ENCODE data around the gene NDUFA5. TPM values are rescaled to one million over a fixed set of nuclear protein-coding genes. Genes with fewer than 3 reads are reported as not detected.
"Not testable (repeated sequence)": the region's sequence is repeated elsewhere in the genome, so short reads cannot be mapped to it uniquely, and the experiment has no call there.

The NDUFA5 gene
- total RNA-seq, 4 donors from 2014 or later: 22.5 to 56.6 (median 33.5) TPM

GRCh38 chr7:123562121-123562520 is 4.5 kb upstream of the NDUFA5 start:
- no peak for TF ChIP-seq EP300 (IDR thresholded peaks at IDR 0.05)
- TF ChIP-seq CTCF (IDR thresholded peaks at IDR 0.05): no peak
- no peaks in the 10 kb centered on the region for H3K27me3 ChIP-seq
- peaks cover 0 to 8% (median 3%) of the 10 kb centered on the region in 4 donors for H3K4me1 ChIP-seq
- H3K27ac ChIP-seq: no peak overlapping the region
- H3K4me3 ChIP-seq: no peak overlapping the region
- no peaks in the 10 kb centered on the region for H3K36me3 ChIP-seq
- H3K9me3 ChIP-seq: no peaks in the 10 kb centered on the region
- no peak for DNase-seq (ENCODE audit: low spot score in 2 of 2)

- H3K4me1 ChIP-seq: peaks cover 0 to 43% (median 22%) of the 10 kb centered on the region in 4 donors
- H3K27me3 ChIP-seq: no peaks in the 10 kb centered on the region
- H3K36me3 ChIP-seq: peaks cover 0 to 4% (median 2%) of the 10 kb centered on the region in 3 donors
- H3K4me3 ChIP-seq: peak overlapping the region; percentile 65 to 96 (median 80)
- no peaks in the 10 kb centered on the region for H3K9me3 ChIP-seq
- DNase-seq (ENCODE audit: low spot score in 2 of 2): no peak
- WGBS, 2 donors: 39 to 46% methylated on average over 4 of the region's 4 CpGs
- TF ChIP-seq EP300 (IDR thresholded peaks at IDR 0.05) (no peak), POLR2A (IDR thresholded peaks at IDR 0.05) (no peak)
- peak overlapping the region; percentile 86 to 91 (median 88) for H3K27ac ChIP-seq
Observed at GRCh38 chr7:123558289-123558874, 764 bp upstream of the NDUFA5 start.

GRCh38 chr7:123557016-123557397 is 611 bp downstream of the NDUFA5 start:
- H3K9me3 ChIP-seq: no peaks in the 10 kb centered on the region
- H3K4me3 ChIP-seq: peak overlapping the region; percentile 65 to 96 (median 80)
- H3K27ac ChIP-seq: peak overlapping the region; percentile 86 to 91 (median 88)
- DNase-seq (ENCODE audit: low spot score in 2 of 2): no peak
- H3K36me3 ChIP-seq: peaks cover 0 to 16% (median 4%) of the 10 kb centered on the region in 3 donors
- peaks cover 0 to 47% (median 22%) of the 10 kb centered on the region in 4 donors for H3K4me1 ChIP-seq
- no peaks in the 10 kb centered on the region for H3K27me3 ChIP-seq
- no peak for TF ChIP-seq POLR2A (IDR thresholded peaks at IDR 0.05)
- TF ChIP-seq EP300 (IDR thresholded peaks at IDR 0.05): no peak
- TF ChIP-seq CTCF (IDR thresholded peaks at IDR 0.05): no peak
- WGBS, 2 donors: 3 to 4% methylated on average over 12 of the region's 12 CpGs

GRCh38 chr7:123555484-123555883 is 2.1 kb downstream of the NDUFA5 start:
- Histone ChIP-seq H3K36me3 (peaks cover 0 to 20% (median 4%) of the 10 kb centered on the region in 3 donors), H3K4me3 (no peak overlapping the region), H3K4me1 (peaks cover 0 to 47% (median 22%) of the 10 kb centered on the region in 4 donors), H3K9me3 (no peaks in the 10 kb centered on the region), H3K27ac (no peak overlapping the region), H3K27me3 (no peaks in the 10 kb centered on the region)
- no peak for DNase-seq (ENCODE audit: low spot score in 2 of 2)
- TF ChIP-seq CTCF (IDR thresholded peaks at IDR 0.05): no peak
- TF ChIP-seq POLR2A (IDR thresholded peaks at IDR 0.05): no peak
- no peak for TF ChIP-seq EP300 (IDR thresholded peaks at IDR 0.05)

- H3K4me3 ChIP-seq: no peak overlapping the region
- TF ChIP-seq POLR2A (IDR thresholded peaks at IDR 0.05): no peak
- no peak overlapping the region for H3K27ac ChIP-seq
- 91 to 95% methylated on average over 3 of the region's 3 CpGs for WGBS, 2 donors
- DNase-seq (ENCODE audit: low spot score in 2 of 2): no peak
- no peaks in the 10 kb centered on the region for H3K9me3 ChIP-seq
- H3K4me1 ChIP-seq: peaks cover 0 to 53% (median 20%) of the 10 kb centered on the region in 4 donors
- H3K27me3 ChIP-seq: no peaks in the 10 kb centered on the region
- peaks cover 0 to 33% (median 4%) of the 10 kb centered on the region in 3 donors for H3K36me3 ChIP-seq
Observed at GRCh38 chr7:123553159-123553558, 4.5 kb downstream of the NDUFA5 start.

- TF ChIP-seq CTCF (IDR thresholded peaks at IDR 0.05) (no peak), EP300 (IDR thresholded peaks at IDR 0.05) (no peak), POLR2A (IDR thresholded peaks at IDR 0.05) (no peak)
- Histone ChIP-seq H3K36me3 (peaks cover 0 to 34% (median 4%) of the 10 kb centered on the region in 3 donors), H3K9me3 (no peaks in the 10 kb centered on the region), H3K27ac (no peak overlapping the region), H3K4me3 (no peak overlapping the region), H3K27me3 (no peaks in the 10 kb centered on the region), H3K4me1 (peaks cover 0 to 56% (median 20%) of the 10 kb centered on the region in 4 donors)
- no peak for DNase-seq (ENCODE audit: low spot score in 2 of 2)
- 93 to 98% methylated on average over 2 of the region's 2 CpGs for WGBS, 2 donors
Observed at GRCh38 chr7:123552641-123553040, 5.0 kb downstream of the NDUFA5 start.

- H3K4me3 ChIP-seq; H3K27me3 ChIP-seq; H3K9me3 ChIP-seq; H3K27ac ChIP-seq; DNase-seq (ENCODE audit: low spot score in 2 of 2): not testable (repeated sequence)
- Histone ChIP-seq H3K4me1 (peaks cover 0 to 61% (median 19%) of the 10 kb centered on the region in 4 donors), H3K36me3 (peaks cover 0 to 39% (median 4%) of the 10 kb centered on the region in 3 donors)
Observed at GRCh38 chr7:123552134-123552533, 5.5 kb downstream of the NDUFA5 start.
